HG03045 (cell line): ENCODE results near the gene CALHM4.
A peak's percentile ranks its signal among the peaks of the same experiment; 100 is the strongest.

Source experiments
- ATAC-seq: cut with Tn5 transposase; IDR thresholded peaks from one replicate; pipeline ENCODE4 v1.9.1; 2021; ENCODE audit warnings: mild to moderate bottlenecking, moderate library complexity; ENCODE audit not compliant: unreplicated experiment

The CALHM4 gene

GRCh38 chr6:116536216-116536621 lies 17.3 kb upstream of the CALHM4 start:
- peak; percentile 59 for ATAC-seq

- ATAC-seq = no peak
Measured at GRCh38 chr6:116542426-116542825, 11.1 kb upstream of the CALHM4 start.

- ATAC-seq = no peak
Measured at GRCh38 chr6:116543149-116543548, 10.4 kb upstream of the CALHM4 start.

- ATAC-seq = no peak
Measured at GRCh38 chr6:116545651-116546050, 7.9 kb upstream of the CALHM4 start, which contains the start of gene TRAPPC3L. TRAPPC3L (minus strand) TSS chr6:116545684; CDS start chr6:116545514, 170 bp downstream.

GRCh38 chr6:116547358-116547757 lies 6.2 kb upstream of the CALHM4 start:
- no peak for ATAC-seq

GRCh38 chr6:116550796-116551195 lies 2.8 kb upstream of the CALHM4 start:
- no peak for ATAC-seq

- ATAC-seq = no peak
Measured at GRCh38 chr6:116556065-116556464, 2.5 kb downstream of the CALHM4 start.

GRCh38 chr6:116556814-116557415 lies 3.4 kb downstream of the CALHM4 start:
- ATAC-seq = no peak

GRCh38 chr6:116557893-116558292 lies 4.3 kb downstream of the CALHM4 start:
- no peak for ATAC-seq

- no peak for ATAC-seq
Measured at GRCh38 chr6:116560130-116560529, 6.6 kb downstream of the CALHM4 start.

GRCh38 chr6:116561377-116562018 lies 7.9 kb downstream of the CALHM4 start:
- ATAC-seq = peak; percentile 47

- no peak for ATAC-seq
Measured at GRCh38 chr6:116562019-116562403, 8.5 kb downstream of the CALHM4 start.

- ATAC-seq = no peak
Measured at GRCh38 chr6:116562614-116563013, 9.1 kb downstream of the CALHM4 start.

- ATAC-seq = no peak
Measured at GRCh38 chr6:116563830-116564229, 10.3 kb downstream of the CALHM4 start.

GRCh38 chr6:116564311-116564710 lies 10.8 kb downstream of the CALHM4 start:
- ATAC-seq = no peak

- no peak for ATAC-seq
Measured at GRCh38 chr6:116564921-116565872, 11.6 kb downstream of the CALHM4 start.

GRCh38 chr6:116568111-116568510 lies 14.6 kb downstream of the CALHM4 start:
- no peak for ATAC-seq

GRCh38 chr6:116568821-116569755 lies 15.5 kb downstream of the CALHM4 start:
- ATAC-seq = no peak

GRCh38 chr6:116570856-116571682 lies 17.5 kb downstream of the CALHM4 start, which contains the start of gene RWDD1:
RWDD1 (plus strand) TSS chr6:116571504; CDS start chr6:116571583, 79 bp downstream.
- ATAC-seq = peak; percentile 93

- ATAC-seq = no peak
Measured at GRCh38 chr6:116571683-116572000, 18.1 kb downstream of the CALHM4 start.
